Vagina (tissue), 2 donors: ENCODE results near the gene SULT2B1. TPM values are rescaled to one million over a fixed set of nuclear protein-coding genes. Genes with fewer than 3 reads are reported as not detected.

ENCODE experiments used
- DNase-seq, 2 donors: peaks; one replicate each; pipeline ENCODE4 v3.0.0-alpha.2; 2017; ENCODE audit errors: extremely low spot score in 2 of 2
- H3K27ac ChIP-seq: fragments of 200-600 bp; sonication (generic); one replicate; pipeline ENCODE4 v1.5.1; 2019
- H3K27me3 ChIP-seq: fragments of 200-600 bp; sonication (generic); one replicate; pipeline ENCODE4 v1.5.1; 2019
- H3K36me3 ChIP-seq, 2 donors: fragments of 200-600 bp; sonication (generic); one replicate each; pipeline ENCODE4 v1.5.1; 2017 to 2019
- H3K4me1 ChIP-seq: fragments of 200-600 bp; sonication (generic); one replicate; pipeline ENCODE4 v1.5.1; 2019
- H3K4me3 ChIP-seq, 2 donors: fragments of 200-600 bp; sonication (generic); 1 replicate in 1 of 2; 2 replicates in 1 of 2; pipeline ENCODE4 v1.5.1; 2016 to 2019
- H3K9me3 ChIP-seq: fragments of 200-600 bp; sonication (generic); one replicate; pipeline ENCODE4 v1.5.1; 2019
- POLR2A ChIP-seq, 2 donors: fragments of 450-650 bp; IDR thresholded peaks; one replicate each; pipeline ENCODE4 v1.6.1; 2017; ENCODE audit warnings: antibody characterized with exemption in 2 of 2, mild to moderate bottlenecking in 2 of 2, moderate library complexity in 2 of 2
- POLR2AphosphoS5 ChIP-seq, 2 donors: sonication (generic); formaldehyde crosslinking; IDR thresholded peaks; one replicate each; pipeline ENCODE4 v1.9.0; 2017; ENCODE audit warnings: antibody characterized with exemption in 2 of 2, mild to moderate bottlenecking in 2 of 2, low read depth in 1 of 2; ENCODE audit not compliant: insufficient read depth in 1 of 2
- intact Hi-C: fragments of 100-400 bp; cut with DNase I; formaldehyde crosslinking; loops from one replicate; pipeline ENCODE4 v1.15.1; 2023
- total RNA-seq: library from RNA; depleted of rRNA; stranded (reverse); fragments of >200 nt; gene quantifications from one replicate; pipeline ENCODE4 v1.2.3, GENCODE V29; 2016
- TF ChIP-seq, protein P1 (sequence below), 3 experiments: fragments of 450-650 bp in 2 of 3; fragments of 200-600 bp in 1 of 3; sonication (generic) in 1 of 3; IDR thresholded peaks; one replicate each; pipeline ENCODE4 v1.5.1; 2017 to 2019; ENCODE audit warnings: antibody characterized with exemption in 3 of 3, mild to moderate bottlenecking in 2 of 3, moderate library complexity in 2 of 3

SULT2B1 gene
- total RNA-seq, 1 donor from 2014 or later = 43.0 TPM

- intact Hi-C loops = no loop called here
Observed at GRCh38 chr19:48617146-48617937, 65.4 kb downstream of the SULT2B1 start.

GRCh38 chr19:48618278-48618915, 66.4 kb downstream of the SULT2B1 start:
- no peaks in the 10 kb centered on the region for H3K27me3 ChIP-seq
- peaks cover 53% of the 10 kb centered on the region for H3K4me1 ChIP-seq
- H3K9me3 ChIP-seq = no peaks in the 10 kb centered on the region
- H3K27ac ChIP-seq = peak overlapping the region; percentile 93
- peak overlapping the region; percentile 64 to 95 for H3K4me3 ChIP-seq
- intact Hi-C loops = no loop called here
- H3K36me3 ChIP-seq = peaks cover 0 to 31% of the 10 kb centered on the region in 2 donors
- DNase-seq = no peak
- TF ChIP-seq POLR2A (IDR thresholded peaks at IDR 0.05) (no peak), POLR2AphosphoS5 (IDR thresholded peaks at IDR 0.05; ENCODE audit: insufficient read depth in 1 of 2, low read depth in 1 of 2) (no peak)
- TF ChIP-seq, protein P1, sequence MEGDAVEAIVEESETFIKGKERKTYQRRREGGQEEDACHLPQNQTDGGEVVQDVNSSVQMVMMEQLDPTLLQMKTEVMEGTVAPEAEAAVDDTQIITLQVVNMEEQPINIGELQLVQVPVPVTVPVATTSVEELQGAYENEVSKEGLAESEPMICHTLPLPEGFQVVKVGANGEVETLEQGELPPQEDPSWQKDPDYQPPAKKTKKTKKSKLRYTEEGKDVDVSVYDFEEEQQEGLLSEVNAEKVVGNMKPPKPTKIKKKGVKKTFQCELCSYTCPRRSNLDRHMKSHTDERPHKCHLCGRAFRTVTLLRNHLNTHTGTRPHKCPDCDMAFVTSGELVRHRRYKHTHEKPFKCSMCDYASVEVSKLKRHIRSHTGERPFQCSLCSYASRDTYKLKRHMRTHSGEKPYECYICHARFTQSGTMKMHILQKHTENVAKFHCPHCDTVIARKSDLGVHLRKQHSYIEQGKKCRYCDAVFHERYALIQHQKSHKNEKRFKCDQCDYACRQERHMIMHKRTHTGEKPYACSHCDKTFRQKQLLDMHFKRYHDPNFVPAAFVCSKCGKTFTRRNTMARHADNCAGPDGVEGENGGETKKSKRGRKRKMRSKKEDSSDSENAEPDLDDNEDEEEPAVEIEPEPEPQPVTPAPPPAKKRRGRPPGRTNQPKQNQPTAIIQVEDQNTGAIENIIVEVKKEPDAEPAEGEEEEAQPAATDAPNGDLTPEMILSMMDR (IDR thresholded peaks at IDR 0.05) = no peak

More at GRCh38 chr19:48617146-48617937, 65.4 kb downstream of the SULT2B1 start:
- no peaks in the 10 kb centered on the region for H3K27me3 ChIP-seq
- H3K9me3 ChIP-seq = no peaks in the 10 kb centered on the region
- peak overlapping the region; percentile 93 for H3K27ac ChIP-seq
- H3K4me3 ChIP-seq = peak overlapping the region; percentile 64 to 95
- H3K4me1 ChIP-seq = peaks cover 46% of the 10 kb centered on the region
- DNase-seq = no peak
- TF ChIP-seq POLR2A (IDR thresholded peaks at IDR 0.05) (no peak), POLR2AphosphoS5 (IDR thresholded peaks at IDR 0.05; ENCODE audit: insufficient read depth in 1 of 2, low read depth in 1 of 2) (no peak)
- TF ChIP-seq, protein P1 (IDR thresholded peaks at IDR 0.05) = no peak
- peaks cover 0 to 31% of the 10 kb centered on the region in 2 donors for H3K36me3 ChIP-seq

DNA sequence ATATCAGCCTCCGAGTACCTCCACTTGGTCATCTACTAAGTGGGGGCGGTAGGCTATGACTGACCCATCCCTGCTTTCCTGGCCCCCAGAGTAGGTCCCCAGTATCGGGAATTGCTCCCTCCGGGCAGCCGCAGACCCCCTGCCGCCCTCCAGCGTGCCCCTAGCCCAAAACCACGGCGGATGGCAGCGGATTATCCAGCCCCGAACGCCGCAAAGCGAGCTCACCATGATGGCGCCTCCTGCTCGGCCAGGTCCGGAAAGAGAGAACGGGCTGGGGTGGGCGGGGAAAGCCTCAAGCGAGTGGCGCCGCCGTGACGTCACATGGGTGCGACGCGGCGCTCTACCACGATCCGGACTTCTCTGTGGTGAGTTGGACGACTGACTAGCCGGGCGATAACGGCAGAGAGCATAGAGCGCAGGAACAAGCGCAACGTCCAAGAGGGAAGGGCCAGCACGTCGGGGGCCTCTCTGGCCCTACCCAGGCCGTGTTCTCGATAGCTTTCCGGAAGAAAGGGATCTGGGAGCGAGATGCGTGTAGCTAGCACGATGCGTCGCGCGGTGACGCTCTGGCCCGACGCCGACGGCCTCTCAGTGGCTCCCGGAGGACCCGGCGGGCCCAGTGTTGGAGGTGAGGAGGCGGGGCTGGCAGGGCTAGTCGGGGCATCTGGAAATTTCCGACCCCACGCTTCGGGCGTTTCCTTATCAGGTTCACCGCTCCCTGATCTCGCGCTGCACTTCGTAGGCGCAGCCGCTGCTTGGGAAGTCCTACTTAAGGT, 67.1 kb downstream of the SULT2B1 start, which contains the start of the genes RPL18 and SPHK2:
TSS of gene RPL18 (minus strand) at position 263 of the 776 bp plus-strand sequence. CDS start at position 228, 35 bp downstream.
TSS of gene SPHK2 (plus strand) at position 591 of the 776 bp plus-strand sequence. CDS start 1,009 bp downstream, outside the sequence.
- H3K27ac ChIP-seq = peak within 1 kb of the TSS; percentile 93

DNA sequence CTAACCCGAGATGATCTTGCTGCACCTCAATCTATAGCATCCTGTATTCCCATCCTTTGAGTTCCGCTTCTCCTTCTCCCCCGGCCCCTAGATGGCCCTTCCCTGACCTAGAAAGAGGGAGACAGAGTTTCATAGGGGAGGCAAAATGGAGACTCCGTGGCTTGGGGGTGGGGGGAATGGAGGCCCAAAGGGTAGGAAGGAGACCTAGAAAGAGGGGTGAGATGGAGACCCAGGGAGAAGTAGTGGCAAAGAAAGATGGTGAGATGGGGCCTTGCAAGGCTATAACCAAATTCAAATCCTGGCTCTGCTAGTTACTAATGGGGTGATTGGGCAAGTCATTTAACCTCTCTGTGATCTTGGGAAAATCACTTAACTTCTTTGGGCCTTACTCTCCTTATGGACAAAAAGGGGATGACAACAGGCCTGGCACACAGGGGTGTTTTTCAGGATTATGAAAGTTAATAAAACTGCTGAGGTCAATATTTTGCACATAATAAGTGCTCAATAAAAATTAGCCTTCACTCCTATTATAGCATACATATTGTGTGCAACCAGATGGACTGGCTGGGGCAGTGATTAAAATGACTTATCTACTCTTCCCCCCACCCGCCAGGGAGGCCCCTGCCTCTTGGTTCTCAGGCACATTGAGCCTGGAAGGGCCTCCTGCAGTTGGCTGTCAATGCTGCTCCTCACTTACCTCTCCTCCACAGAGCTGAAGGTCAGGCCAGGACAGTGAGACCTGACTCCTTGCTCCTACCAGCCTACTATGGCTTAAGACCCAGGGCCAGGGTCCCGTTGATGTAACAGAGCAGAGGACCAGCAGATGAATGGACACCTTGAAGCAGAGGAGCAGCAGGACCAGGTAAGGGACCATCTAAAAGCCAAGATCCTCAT, 68.0 kb downstream of the SULT2B1 start:
- H3K4me3 ChIP-seq = peak overlapping the region; percentile 64 to 95
- no peak for TF ChIP-seq POLR2AphosphoS5 (IDR thresholded peaks at IDR 0.05; ENCODE audit: insufficient read depth in 1 of 2, low read depth in 1 of 2)
- no peak for TF ChIP-seq POLR2A (IDR thresholded peaks at IDR 0.05)
- TF ChIP-seq, protein P1 (IDR thresholded peaks at IDR 0.05) = no peak
- no peaks in the 10 kb centered on the region for H3K9me3 ChIP-seq
- peak overlapping the region; percentile 93 for H3K27ac ChIP-seq
- no peaks in the 10 kb centered on the region for H3K27me3 ChIP-seq
- intact Hi-C loops = no loop called here
- H3K4me1 ChIP-seq = peaks cover 66% of the 10 kb centered on the region
- DNase-seq = no peak
- H3K36me3 ChIP-seq = peaks cover 0 to 29% of the 10 kb centered on the region in 2 donors

More for the DNA sequence above, 67.1 kb downstream of the SULT2B1 start, which contains the start of the genes RPL18 and SPHK2:
- peak; percentile 99 to 100 for DNase-seq
- intact Hi-C loops = no loop called here
- Histone ChIP-seq H3K9me3 (no peaks in the 10 kb centered on the region), H3K36me3 (peaks cover 0 to 31% of the 10 kb centered on the region in 2 donors), H3K4me1 (peaks cover 58% of the 10 kb centered on the region), H3K27me3 (no peaks in the 10 kb centered on the region), H3K4me3 (peak within 1 kb of the TSS; percentile 64 to 95)
- TF ChIP-seq, protein P1 (IDR thresholded peaks at IDR 0.05) = no peak
- TF ChIP-seq POLR2AphosphoS5 (IDR thresholded peaks at IDR 0.05; ENCODE audit: insufficient read depth in 1 of 2, low read depth in 1 of 2) (peak; percentile 99), POLR2A (IDR thresholded peaks at IDR 0.05) (peak in 1 of 2 donors; percentile 78)
